ENCODE results near the gene BICD1.
"Not testable (repeated sequence)": the region's sequence is repeated elsewhere in the genome, so short reads cannot be mapped to it uniquely, and the experiment has no call there.

BICD1 gene

DNA sequence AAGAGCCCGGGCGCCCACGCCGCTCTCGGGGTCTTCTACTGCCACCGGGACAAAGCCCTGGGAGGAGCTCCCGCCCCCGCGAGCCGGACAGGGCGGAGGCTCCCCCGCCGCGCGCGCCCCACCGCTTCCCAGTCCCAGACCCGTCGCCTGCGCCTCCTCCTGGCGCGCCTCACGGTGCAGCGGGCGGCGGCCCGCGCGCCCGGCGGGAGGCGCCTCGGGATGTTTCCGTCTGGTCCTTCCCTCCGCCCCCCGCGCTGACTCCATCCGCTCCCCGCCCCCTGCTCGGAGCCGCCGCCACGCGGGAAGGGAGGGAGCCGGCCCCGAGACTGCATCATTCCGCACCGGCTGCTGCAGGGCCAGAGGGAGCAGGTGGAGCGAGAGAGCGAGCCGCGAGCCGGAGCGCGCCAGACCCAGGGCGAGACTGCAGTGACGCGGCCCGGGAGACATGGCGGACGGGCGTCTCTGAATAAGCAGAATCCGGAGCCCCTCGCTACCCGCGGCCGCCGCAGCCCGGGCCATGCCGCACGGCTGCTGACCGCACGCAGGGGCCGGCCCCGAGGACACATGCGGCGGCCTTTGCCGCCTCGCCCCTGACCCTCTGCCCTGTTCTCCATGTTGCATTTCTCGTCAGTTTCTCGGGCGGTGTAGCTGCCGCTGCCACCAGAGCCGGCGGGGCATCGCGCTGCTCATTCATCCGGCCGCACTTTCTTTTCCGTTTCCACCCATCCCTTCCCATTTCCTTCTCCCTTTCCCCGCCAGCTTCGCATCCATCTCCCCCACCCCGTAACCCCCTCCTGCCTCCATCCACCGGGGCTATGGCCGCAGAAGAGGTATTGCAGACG lies at the start of gene BICD1:
Gene BICD1, plus strand, starts transcription at position 331 of the 842 bp plus-strand sequence. Its CDS starts 485 bp downstream, at position 816.
- DNase-seq (ENCODE audit: low spot score) = peak; percentile 72

DNA sequence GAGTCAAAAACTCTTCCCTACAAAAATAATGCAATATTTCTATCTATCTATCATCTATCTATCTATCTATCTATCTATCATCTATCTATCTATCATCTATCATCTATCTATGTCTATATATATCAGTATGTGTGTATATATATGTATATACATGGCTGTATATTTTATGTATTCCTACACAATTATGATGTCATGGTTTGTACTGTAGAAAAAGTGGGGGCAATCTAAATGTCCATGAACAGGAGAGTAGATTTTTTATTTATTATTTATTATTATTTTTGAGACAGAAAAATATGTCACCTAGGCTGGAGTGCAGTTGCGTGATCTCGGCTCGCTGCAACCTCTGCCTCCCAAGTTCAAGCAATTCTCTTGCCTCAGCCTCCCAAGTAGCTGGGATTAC lies 45.6 kb upstream of the BICD1 start:
- DNase-seq (ENCODE audit: low spot score) = no peak

DNA sequence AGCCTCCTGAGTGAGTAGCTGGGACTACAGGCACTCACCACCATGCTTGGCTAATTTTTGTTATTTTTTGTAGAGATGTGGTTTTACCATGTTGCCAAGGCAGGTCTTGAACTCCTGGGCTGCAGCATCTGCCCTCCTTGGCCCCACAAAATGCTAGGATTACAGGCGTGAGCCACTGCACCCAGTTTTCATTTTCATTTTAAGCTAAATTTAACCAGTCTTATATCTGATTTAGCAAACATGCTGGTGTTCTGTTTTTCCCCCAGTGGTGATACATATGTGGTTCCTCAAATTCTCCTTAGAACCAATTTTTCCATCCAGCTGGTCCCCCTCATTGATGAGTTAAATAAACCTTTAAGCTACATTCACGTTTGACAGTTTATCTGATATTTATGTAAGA lies 43.8 kb upstream of the BICD1 start:
- DNase-seq (ENCODE audit: low spot score) = no peak

DNA sequence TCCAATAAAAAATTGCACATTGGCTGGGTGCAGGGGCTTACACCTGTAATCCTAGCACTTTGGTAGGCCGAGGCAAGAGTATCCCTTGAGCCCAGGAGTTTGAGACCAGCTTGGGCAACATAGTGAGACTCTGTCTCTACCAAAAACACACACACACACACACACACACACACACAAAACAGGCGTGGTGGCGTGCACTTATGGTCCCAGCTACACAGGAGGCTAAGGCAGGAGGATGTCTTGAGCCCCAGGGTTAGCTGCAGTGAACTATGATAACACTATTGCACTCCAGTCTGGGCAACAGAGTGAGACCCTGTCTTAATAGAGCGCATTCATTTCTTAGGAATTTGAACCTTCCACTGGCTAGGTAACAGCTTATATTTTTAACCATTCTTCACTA lies 42.9 kb upstream of the BICD1 start:
- DNase-seq (ENCODE audit: low spot score) = no peak

DNA sequence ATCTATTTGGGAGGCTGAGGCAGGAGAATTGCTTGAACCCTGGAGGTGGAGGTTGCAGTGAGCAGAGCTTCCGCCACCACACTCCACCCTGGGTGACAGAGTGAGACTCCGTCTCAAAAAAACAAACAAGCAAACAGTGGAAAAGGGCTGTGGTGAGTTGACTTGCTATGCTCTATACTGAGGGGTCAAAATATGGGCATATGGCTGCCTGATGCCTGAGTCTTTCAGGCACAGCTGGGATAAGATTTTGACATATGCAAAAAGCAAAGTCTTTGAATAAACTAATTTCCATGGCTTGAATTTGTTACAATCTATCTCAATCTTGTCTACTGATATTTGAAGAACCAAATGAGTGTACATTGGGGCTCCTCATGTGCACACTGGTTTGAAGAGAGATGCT lies 40.4 kb upstream of the BICD1 start:
- no peak for DNase-seq (ENCODE audit: low spot score)

DNA sequence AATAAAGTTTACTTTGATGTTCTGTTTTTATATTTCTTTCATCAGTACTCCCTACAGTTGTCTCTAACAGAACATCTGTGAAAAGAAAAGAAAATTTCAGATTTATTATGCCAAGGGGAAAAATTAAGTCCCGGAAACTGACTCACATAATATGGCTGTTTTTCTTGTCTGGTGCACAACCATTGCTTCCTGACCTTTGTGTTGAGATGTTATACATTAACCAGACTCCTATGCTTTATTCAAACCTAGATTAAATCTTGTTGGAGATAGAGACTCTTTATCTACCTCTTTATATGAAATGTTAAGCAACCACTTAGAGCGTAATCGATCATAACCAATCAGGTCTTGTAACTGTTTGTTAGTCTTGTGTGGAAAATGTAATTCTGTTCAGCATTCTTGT lies 37.6 kb upstream of the BICD1 start:
- DNase-seq (ENCODE audit: low spot score) = no peak

DNA sequence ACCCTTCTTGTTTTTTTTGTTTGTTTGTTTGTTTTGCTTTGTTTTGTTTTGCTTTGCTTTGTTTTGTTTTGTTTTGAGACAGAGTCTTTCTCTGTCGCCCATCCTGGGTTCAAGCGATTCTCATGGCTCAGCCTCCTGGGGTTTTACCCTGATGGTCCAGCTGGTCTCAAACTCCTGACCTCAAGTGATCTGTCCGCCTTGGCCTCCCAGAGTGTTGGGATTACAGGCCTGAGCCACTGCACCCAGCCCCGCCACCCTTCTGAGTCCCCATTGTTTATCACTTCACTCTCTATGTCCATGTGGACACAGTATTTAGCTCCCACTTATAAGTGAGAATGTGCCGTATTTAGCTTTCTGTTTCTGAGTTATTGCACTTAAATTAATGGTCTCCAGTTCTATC lies 36.9 kb upstream of the BICD1 start:
- DNase-seq (ENCODE audit: low spot score) = no peak

DNA sequence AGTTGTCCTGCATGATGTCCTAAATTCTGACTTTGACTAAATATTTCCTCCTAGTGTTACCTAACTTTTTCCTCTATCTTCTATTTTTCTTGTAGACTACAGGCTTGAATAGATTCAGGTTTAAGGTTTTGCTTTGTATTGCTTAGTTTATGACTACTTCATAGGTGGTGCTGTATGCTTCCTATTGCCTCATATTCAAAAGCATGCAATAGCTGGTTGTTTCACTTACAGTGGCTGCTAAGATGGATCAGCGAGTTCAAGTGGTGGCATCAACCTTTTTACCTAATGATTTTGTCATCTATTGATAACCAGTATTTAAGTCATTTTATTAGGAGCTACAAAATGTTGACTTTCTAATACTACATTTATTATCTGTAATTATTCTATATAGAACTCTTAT lies 36.3 kb upstream of the BICD1 start:
- DNase-seq (ENCODE audit: low spot score) = no peak

DNA sequence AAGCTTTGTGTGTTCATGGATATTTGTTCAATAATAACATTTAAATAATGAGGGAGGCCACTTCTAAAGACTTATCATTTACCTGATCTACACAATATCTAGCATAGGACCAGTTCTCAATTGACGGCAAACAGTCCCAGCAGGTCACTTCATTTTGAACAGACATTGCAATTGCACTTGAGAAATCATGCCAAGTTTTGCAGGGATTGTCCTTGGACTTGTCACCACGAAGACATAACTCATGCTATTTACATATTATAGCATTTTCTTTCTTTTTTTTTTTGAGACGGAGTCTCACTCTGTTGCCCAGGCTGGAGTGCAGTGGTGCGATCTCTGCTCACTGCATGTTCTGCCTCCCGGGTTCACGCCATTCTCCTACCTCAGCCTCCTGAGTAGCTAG lies 34.5 kb upstream of the BICD1 start:
- DNase-seq (ENCODE audit: low spot score) = no peak

DNA sequence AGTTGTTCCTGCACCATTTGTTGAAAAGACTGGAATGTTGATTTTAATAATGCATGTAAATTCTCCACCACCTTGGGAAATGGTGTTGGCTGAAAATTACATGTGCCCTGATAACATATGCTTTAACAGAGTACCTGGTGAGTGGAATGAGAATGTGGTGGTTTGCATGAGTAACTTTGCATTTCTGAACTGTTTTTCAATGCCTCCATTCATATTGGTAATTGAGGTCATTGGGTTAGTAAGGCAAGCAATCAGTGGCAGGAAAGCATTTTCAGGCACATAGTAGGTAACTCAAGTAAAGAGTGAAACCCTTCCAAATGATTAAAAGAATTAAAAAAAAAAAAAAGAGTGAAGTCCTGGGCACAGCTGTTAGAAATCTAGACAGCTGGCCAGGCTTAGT lies 32.2 kb upstream of the BICD1 start:
- DNase-seq (ENCODE audit: low spot score) = no peak

DNA sequence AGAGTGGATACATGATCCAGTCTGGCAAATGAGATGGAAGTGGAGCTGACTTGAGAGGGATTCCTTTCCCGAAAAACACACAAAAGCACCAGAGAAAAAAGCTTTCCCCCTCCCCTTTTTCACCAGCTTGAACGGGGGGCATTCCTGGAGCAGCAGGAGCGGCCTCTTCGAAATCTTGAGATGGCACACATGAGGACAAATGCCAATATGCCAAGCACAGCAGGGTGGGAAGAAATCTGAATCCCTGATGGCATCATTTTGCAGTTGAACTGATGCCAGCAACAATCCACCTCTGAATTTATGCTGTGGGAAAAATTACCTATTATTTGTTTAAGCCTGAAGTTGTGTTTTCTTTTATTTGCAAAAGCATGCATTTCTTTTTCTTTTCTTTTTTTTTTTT lies 29.7 kb upstream of the BICD1 start:
- DNase-seq (ENCODE audit: low spot score) = no peak

DNA sequence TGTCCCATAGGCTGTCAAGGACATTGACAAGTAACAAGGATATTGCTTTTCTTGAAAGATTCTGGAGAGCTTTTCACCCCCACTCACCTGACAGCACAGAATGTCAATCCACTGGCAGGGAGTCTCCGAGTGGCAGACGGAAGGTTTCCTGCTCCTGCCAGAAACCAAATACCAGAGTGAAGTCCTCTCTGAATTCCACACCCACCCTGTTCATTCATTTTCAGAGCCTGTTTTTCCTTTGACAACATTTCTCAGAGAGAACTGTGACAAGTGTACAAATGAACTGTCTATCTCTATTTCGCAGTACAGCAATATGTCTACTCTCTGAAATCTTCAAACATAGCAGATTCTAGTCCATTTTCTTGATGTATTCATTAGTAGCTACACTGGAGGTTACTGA lies 26.2 kb upstream of the BICD1 start:
- DNase-seq (ENCODE audit: low spot score) = no peak

DNA sequence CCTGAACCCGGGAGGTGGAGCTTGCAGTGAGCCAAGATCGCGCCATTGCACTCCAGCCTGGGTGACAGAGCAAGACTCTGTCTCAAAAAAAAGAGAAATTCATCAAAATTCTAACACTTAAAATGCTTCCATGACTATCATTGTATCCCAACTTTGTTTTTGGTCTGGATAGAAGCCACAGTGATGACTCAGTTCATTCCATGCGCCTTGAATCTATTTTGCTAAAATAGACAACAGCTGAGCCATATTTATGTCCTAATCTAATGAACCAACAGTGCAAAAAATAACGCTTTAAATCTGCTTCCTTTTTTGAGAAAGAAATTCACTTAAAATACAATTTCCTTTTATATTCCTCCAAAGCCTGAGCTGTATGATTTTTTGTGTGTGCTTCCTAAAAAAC lies 23.2 kb upstream of the BICD1 start:
- no peak for DNase-seq (ENCODE audit: low spot score)

DNA sequence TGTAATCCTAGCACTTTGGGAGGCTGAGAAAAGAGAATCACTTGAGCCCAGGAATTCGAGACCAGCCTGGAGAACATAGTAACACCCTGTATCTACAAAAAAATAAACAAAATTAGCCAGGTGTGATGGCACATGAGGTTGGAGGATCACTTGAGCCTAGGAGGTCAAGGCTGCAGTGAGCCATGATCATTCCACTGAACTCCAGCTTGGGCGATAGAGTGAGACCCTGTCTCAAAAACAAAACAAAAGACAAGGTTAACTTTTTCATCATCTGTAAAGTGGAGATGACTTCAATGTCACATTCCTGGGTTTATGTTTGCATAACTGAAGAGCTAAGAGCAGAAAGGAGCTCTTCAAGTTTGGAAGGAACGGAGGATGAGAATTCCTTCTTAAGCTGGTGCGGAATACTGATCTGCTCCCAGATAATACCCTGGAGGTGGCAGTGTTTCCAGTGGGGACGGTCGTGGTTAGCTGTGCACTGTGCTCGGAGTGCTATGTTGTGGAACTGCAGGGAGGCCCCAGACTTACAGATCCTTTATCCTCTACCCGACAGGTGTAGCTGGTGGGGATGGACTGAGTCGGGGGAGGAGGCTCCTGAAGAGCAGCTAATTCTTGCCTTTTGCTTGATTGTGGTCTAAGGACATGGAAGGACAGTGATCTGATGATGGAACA lies 22.5 kb upstream of the BICD1 start:
- no peak for DNase-seq (ENCODE audit: low spot score)

DNA sequence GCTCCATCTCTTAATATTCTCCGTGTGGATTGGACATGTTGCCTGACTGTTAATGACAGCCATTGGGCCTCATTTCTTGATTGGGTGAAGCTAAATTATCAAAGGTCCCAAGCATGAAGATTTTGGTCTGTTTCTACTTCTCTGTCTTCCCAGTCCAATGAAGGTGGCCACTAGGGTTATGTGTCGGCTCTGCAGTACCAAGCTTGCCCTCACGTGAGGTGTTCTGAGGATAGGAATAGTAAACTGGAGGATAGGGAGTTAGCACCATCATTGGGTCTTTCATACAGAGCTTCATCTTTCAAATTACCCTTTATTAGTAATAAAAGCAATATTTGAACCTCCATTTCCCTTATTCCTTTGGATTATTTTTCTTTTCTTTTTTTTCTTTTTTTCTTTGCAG lies 21.9 kb upstream of the BICD1 start:
- DNase-seq (ENCODE audit: low spot score) = no peak

DNA sequence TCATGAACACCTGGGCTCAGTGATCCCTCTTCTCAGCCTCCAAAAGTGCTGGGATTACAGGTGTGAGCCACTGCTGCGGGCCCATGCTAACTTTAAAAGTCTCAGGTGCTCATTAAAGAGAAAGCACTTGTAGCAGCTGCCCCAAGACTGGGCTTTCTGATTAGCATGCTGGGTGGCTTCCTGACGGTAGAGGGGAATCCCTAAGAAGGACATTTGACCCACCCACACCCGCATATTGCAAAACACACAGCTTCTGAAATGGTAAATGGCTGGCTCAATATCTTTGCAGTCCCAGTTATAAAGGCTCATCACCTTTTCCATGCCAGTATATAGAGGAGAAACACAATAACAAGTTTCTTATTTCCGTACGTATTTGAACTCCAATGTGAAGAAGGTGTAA lies 19.3 kb upstream of the BICD1 start:
- no peak for DNase-seq (ENCODE audit: low spot score)

DNA sequence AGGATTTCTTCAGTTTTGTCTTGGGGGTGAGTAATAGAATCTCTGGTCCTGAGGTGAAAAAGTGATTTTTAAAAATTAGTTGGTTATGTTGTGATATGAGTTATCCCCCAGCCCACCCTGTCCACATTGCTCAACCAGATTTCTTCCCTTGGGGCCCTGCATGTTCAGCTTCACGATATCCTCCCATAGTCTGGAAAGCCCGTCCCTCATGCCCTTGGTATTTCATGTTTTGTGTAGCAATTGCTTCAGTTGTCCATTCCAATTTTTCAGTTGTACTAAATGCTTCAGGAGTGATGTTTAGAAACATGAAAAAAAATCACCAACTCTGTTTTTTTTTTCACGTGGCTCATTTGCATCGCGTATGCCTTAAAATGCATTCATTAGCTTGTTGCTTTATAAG lies 17.5 kb upstream of the BICD1 start:
- DNase-seq (ENCODE audit: low spot score) = no peak

DNA sequence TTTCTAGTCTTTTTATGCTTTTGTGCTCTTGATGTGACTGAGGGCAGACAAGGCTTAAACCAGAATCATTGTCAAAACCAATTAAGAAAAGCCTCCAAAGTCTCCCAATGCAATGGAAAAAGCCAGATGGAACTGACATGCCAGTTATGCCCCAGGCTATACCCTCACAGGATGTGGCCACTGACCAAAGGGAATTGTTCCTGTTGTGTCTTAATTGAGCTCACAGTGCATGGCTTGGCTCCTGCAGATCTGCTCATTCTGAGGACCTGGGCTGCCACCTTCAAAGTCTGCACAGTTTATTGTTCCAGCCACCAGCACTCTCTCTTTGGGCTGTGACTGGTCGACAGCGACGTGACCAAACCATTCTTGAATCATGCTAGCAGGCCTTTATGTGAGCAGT lies 17.1 kb upstream of the BICD1 start:
- no peak for DNase-seq (ENCODE audit: low spot score)

DNA sequence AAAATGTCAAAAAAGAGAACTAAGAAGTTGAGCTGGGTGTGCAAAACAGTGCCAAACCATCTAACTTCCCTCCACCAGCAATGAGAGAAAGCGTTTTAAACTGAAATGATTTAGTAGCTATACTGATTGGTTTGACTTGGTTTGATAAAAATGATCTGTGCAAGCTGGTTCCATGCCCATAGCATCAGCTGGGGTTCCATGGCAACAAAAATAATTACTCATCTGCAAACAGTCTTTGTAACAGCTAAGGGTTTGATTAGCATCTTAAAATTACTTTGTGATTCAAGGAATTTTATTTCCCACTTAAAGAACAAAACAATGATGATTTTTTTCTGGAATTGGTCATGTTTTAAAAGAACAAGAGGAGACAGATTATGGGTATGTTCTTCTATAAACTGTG lies 15.0 kb upstream of the BICD1 start:
- no peak for DNase-seq (ENCODE audit: low spot score)

DNA sequence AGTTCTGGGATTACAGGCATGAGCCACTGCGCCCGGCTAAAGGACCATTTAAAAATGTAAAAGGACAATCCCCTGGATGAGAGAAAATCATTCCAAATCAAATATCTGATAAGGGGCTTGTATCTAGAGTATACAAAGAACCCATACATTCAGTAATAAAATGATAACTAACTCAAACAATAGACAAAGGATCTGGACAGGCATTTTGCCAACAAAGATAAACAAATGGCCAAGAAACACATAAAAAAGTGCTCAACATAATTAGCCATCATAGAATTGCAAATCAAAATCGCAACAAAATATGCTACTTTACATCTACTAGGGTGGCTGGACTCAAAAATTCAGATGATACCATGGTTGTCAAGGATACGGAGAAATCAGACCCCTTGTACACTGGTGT lies 8.5 kb upstream of the BICD1 start:
- no peak for DNase-seq (ENCODE audit: low spot score)

DNA sequence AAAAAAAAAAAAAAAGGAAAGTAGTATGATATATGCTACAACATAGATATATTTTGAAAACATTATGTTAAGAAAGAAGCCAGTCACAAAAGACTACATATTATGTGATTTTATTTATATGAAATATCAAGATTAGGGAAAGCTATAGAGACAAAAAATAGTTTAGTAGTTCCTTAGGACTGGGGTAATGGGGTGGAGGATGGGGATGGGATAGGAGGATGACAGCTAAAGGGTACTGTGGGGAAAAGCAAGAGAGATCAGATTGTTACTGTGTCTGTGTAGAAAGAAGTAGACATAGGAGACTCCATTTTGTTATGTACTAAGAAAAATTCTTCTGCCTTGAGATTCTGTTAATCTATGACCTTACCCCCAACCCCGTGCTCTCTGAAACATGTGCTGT lies 7.4 kb upstream of the BICD1 start:
- not testable (repeated sequence) for DNase-seq (ENCODE audit: low spot score)

DNA sequence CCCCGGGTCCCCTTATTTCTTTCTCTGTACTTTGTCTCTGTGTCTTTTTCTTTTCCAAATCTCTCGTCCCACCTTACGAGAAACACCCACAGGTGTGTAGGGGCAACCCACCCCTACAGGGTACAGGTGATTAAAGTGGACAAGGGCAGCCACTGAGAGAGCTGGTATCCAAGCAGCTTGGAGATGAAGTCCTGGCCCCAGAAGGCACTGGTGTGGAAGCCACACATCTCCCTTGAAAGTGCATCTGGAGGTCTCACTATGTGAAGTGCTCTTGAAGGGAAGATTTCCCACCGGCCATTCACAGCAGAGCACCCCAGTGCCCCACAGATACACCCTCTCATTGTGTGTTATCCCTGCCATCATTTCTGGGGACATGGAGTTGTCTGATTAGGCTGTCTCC lies 6.3 kb upstream of the BICD1 start:
- DNase-seq (ENCODE audit: low spot score) = no peak

DNA sequence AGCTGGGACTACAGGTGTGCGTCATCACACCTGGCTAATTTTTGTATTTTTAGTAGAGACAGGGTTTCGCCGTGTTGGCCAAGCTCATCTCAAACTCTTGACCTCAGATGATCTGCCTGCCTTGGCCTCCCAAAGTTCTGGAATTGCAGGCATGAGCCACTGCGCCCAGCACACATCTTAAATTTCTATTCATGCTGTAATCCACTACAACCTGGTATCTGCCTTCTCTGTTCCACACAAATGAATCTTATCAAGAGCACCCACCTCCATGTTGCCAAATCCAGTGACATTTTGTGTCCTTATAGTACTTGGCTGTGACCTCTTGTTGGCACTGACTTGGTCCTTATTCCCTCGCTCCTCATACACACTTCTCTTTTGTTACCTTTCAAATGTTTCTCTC lies 5.8 kb upstream of the BICD1 start:
- no peak for DNase-seq (ENCODE audit: low spot score)

DNA sequence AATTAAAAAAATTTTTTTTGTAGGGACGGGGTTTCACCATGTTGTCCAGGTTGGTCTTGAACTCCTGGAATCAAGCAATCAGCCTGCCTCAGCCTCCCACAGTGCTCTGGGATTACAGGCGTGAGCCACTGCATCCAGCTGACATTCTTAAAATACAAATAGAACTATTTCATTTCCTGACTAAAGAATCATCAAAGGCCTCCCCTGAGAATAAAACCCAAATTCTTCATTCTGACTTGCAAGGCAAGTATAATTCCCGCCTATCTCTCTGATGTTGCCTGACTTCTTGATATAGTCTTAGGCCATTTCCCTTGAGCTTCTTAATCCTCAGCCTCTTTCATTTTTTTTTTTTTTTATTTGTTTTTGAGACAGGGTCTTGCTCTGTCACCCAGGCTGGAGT lies 4.4 kb upstream of the BICD1 start:
- DNase-seq (ENCODE audit: low spot score) = no peak
